ENCODE data around the gene COIL. TPM values are rescaled to one million over a fixed set of nuclear protein-coding genes. Genes with fewer than 3 reads are reported as not detected.

The COIL gene
- total and polyA plus RNA-seq, 2 of the 13 experiments (the other 11 are each of a cell fraction or from before 2014, with no cell fraction given) = 8.1 to 29.4 TPM

MicroRNAs encoded within 50 kb of the gene (microRNA counts, 767-probe panel; counts per million panel counts)
- not detected for microRNA hsa-miR-3614-5p

Other genes with a start within 250 kb of the COIL start
- 0.62 and 0.86 TPM in 2 replicates for gene C17orf67, start 127.1 kb downstream of the COIL start, total RNA-seq (2016; rRNA removed; fragmentation: Illumina TruSeq; extraction: Trizol)
- gene C17orf67, start 127.1 kb downstream of the COIL start, polyA plus RNA-seq (2011; rRNA removed) = 0.35 and 0.41 TPM in 2 replicates
- gene DGKE, start 126.9 kb downstream of the COIL start, total RNA-seq (2016; rRNA removed; fragmentation: Illumina TruSeq; extraction: Trizol) = 3.2 and 5.3 TPM in 2 replicates
- 3.2 and 3.3 TPM in 2 replicates for gene DGKE, start 126.9 kb downstream of the COIL start, polyA plus RNA-seq (2011; rRNA removed)
- 38.3 and 42.2 TPM in 2 replicates for gene TRIM25, start 47.0 kb downstream of the COIL start, total RNA-seq (2016; rRNA removed; fragmentation: Illumina TruSeq; extraction: Trizol)
- gene TRIM25, start 47.0 kb downstream of the COIL start, polyA plus RNA-seq (2011; rRNA removed) = 30.8 and 37.6 TPM in 2 replicates
- 12.3 and 27.3 TPM in 2 replicates for gene SCPEP1, start 17.1 kb upstream of the COIL start, total RNA-seq (2016; rRNA removed; fragmentation: Illumina TruSeq; extraction: Trizol)
- 20.9 and 24.3 TPM in 2 replicates for gene SCPEP1, start 17.1 kb upstream of the COIL start, polyA plus RNA-seq (2011; rRNA removed)
- 46.4 and 101 TPM in 2 replicates for gene AKAP1, start 124.2 kb upstream of the COIL start, total RNA-seq (2016; rRNA removed; fragmentation: Illumina TruSeq; extraction: Trizol)
- 131 and 136 TPM in 2 replicates for gene AKAP1, start 124.2 kb upstream of the COIL start, polyA plus RNA-seq (2011; rRNA removed)